HepG2 (cell line): ENCODE measurements around the gene PTPRD. TPM values are rescaled to one million over a fixed set of nuclear protein-coding genes. Genes with fewer than 3 reads are reported as not detected.

Experiments
- ATAC-seq: fragments of 200-7000 bp; cut with Tn5 transposase; 3 replicates; pipeline ENCODE4 v1.9.1; 2020; ENCODE audit warnings: mild to moderate bottlenecking, moderate library complexity
- BruUV-seq: library from RNA; stranded (reverse); fragments of 400-500 nt; replicated peaks from 2 replicates; lab custom pipeline; 2021; lab: Mats Ljungman, UMichigan
- CTCF ChIA-PET: fragments of 300-600 bp; formaldehyde crosslinking; extraction: SDS; loops from one replicate; lab custom pipeline; 2021; ENCODE audit warnings: low total read pairs, inconsistent platforms, low intra/inter-chr PET ratio; lab: Yijun Ruan, JAX
- POLR2A ChIA-PET: fragments of 350-600 bp; sonication (Branson Sonifier 250); formaldehyde crosslinking; loops from one replicate; lab custom pipeline; 2020; ENCODE audit warnings: antibody characterized with exemption, inconsistent platforms; lab: Yijun Ruan, JAX
- DNase-seq: peaks from one replicate; pipeline ENCODE4 v3.0.0-alpha.2; 2015; ENCODE audit warnings: low spot score
- FAIRE-seq: peaks from 3 replicates; lab custom pipeline; 2011; peaks lifted over from hg19 to GRCh38; lab: Jason Lieb, UNC
- H2AFZ ChIP-seq: one replicate; pipeline ENCODE4 v1.6.1; 2011; ENCODE audit warnings: low read length, inconsistent platforms
- H3K27ac ChIP-seq: fragments of 300-600 bp; 3 replicates; pipeline ENCODE4 v1.8.0; 2011; ENCODE audit warnings: mixed run types, mild to moderate bottlenecking, mixed read lengths, low read length, inconsistent platforms; ENCODE audit not compliant: insufficient read depth; ENCODE audit errors: extremely low read length
- H3K27me3 ChIP-seq, 2 experiments: fragments of 200-600 bp in 1 of 2; 2 replicates in 1 of 2; 3 replicates in 1 of 2; pipeline versions ENCODE4 v1.6.0 to v1.8.0; 2011; ENCODE audit warnings: low read length in 2 of 2, mild to moderate bottlenecking in 2 of 2, moderate library complexity in 2 of 2, inconsistent platforms in 1 of 2; ENCODE audit not compliant: insufficient read depth in 2 of 2, control insufficient read depth in 1 of 2
- H3K36me3 ChIP-seq, 2 experiments: fragments of 200-600 bp in 1 of 2; replicated peaks in 1 of 2; 2 replicates in 1 of 2; 3 replicates in 1 of 2; pipeline versions ENCODE4 v1.5.1 to v1.8.0; 2011; ENCODE audit warnings: low read length in 2 of 2, inconsistent platforms in 1 of 2; ENCODE audit not compliant: insufficient read depth in 2 of 2, control insufficient read depth in 1 of 2
- H3K4me1 ChIP-seq: 2 replicates; pipeline ENCODE4 v1.5.1; 2012; ENCODE audit warnings: low read length, inconsistent platforms; ENCODE audit not compliant: insufficient read depth
- H3K4me2 ChIP-seq: 2 replicates; pipeline ENCODE4 v1.6.0; 2011; ENCODE audit warnings: low read depth, low read length, inconsistent platforms
- H3K4me3 ChIP-seq, 3 experiments: fragments of 200-600 bp in 1 of 3; sonication (generic), shearing (Covaris generic) in 1 of 3; replicated peaks in 1 of 3; 2 replicates each; pipeline ENCODE4 v1.5.1; 2011 to 2016; ENCODE audit warnings: low read length in 3 of 3, inconsistent platforms in 2 of 3, low read depth in 2 of 3, mild to moderate bottlenecking in 2 of 3, control low read depth in 1 of 3, mixed read lengths in 1 of 3; ENCODE audit not compliant: insufficient read depth in 1 of 3
- H3K79me2 ChIP-seq: one replicate; pipeline ENCODE4 v1.6.1; 2011; ENCODE audit warnings: low read length, inconsistent platforms; ENCODE audit not compliant: insufficient read depth
- H3K9ac ChIP-seq: 2 replicates; pipeline ENCODE4 v1.6.0; 2011; ENCODE audit warnings: mild to moderate bottlenecking, low read depth, low read length, inconsistent platforms; ENCODE audit not compliant: insufficient read depth
- H3K9me3 ChIP-seq: 2 replicates; pipeline ENCODE4 v1.5.1; 2012; ENCODE audit warnings: mild to moderate bottlenecking, low read length
- H4K20me1 ChIP-seq: 2 replicates; pipeline ENCODE4 v1.6.0; 2011; ENCODE audit warnings: inconsistent platforms, mild to moderate bottlenecking, low read length, moderate library complexity; ENCODE audit not compliant: insufficient read depth
- AHR ChIP-seq: IDR thresholded peaks from 2 replicates; pipeline ENCODE4 v1.6.1; 2018; ENCODE audit warnings: missing genetic modification reagents, missing compliant biosample characterization
- BRD4 ChIP-seq: sonication (generic); formaldehyde crosslinking; IDR thresholded peaks from 2 replicates; pipeline ENCODE4 v1.4.0; 2020; ENCODE audit warnings: missing genetic modification reagents
- CEBPB ChIP-seq: IDR thresholded peaks from 2 replicates; pipeline ENCODE4 v1.6.1; 2011; ENCODE audit warnings: low read depth, low read length, improper control_type of control experiment, borderline replicate concordance
- ISX ChIP-seq: sonication (generic); formaldehyde crosslinking; conservative IDR thresholded peaks from 2 replicates; pipeline ENCODE4 v1.5.0; 2020; ENCODE audit warnings: missing genetic modification reagents
- KAT8 ChIP-seq: IDR thresholded peaks from 2 replicates; pipeline ENCODE4 v1.6.1; 2016; ENCODE audit warnings: missing genetic modification reagents, missing compliant biosample characterization
- NFIB ChIP-seq: sonication (generic); formaldehyde crosslinking; IDR thresholded peaks from 2 replicates; pipeline ENCODE4 v1.9.0; 2021; ENCODE audit warnings: missing genetic modification reagents, mild to moderate bottlenecking, borderline replicate concordance
- RFXANK ChIP-seq: IDR thresholded peaks from 2 replicates; pipeline ENCODE4 v1.6.1; 2016
- TAF15 ChIP-seq: fragments of 200-400 bp; formaldehyde crosslinking; IDR thresholded peaks from one replicate; pipeline ENCODE4 v1.6.1; 2018; ENCODE audit warnings: mild to moderate bottlenecking, low read depth, low read length; ENCODE audit not compliant: poor library complexity, severe bottlenecking
- ZFP36L2 ChIP-seq: sonication (generic); formaldehyde crosslinking; IDR thresholded peaks from 2 replicates; pipeline ENCODE4 v1.4.0; 2020; ENCODE audit warnings: missing genetic modification reagents
- ZNF256 ChIP-seq: sonication (generic); formaldehyde crosslinking; conservative IDR thresholded peaks from 2 replicates; pipeline ENCODE4 v1.4.0; 2020; ENCODE audit warnings: missing genetic modification reagents
- ZNF326 ChIP-seq: sonication (generic); formaldehyde crosslinking; IDR thresholded peaks from 2 replicates; pipeline ENCODE4 v1.4.0; 2020; ENCODE audit warnings: missing genetic modification reagents, borderline replicate concordance
- ZNF383 ChIP-seq: sonication (generic); formaldehyde crosslinking; IDR thresholded peaks from 2 replicates; pipeline ENCODE4 v1.4.0; 2020; ENCODE audit warnings: missing genetic modification reagents, mild to moderate bottlenecking, borderline replicate concordance
- ZNF674 ChIP-seq: sonication (generic); formaldehyde crosslinking; IDR thresholded peaks from 2 replicates; pipeline ENCODE4 v1.5.0; 2020; ENCODE audit warnings: low read depth, mild to moderate bottlenecking, missing genetic modification reagents
- ZNF747 ChIP-seq: sonication (generic); formaldehyde crosslinking; IDR thresholded peaks from 2 replicates; pipeline ENCODE4 v1.8.1; 2023; ENCODE audit warnings: missing genetic modification reagents, mild to moderate bottlenecking, borderline replicate concordance
- ZNF841 ChIP-seq: sonication (generic); formaldehyde crosslinking; IDR thresholded peaks from 2 replicates; pipeline ENCODE4 v1.8.1; 2023; ENCODE audit warnings: missing genetic modification reagents, borderline replicate concordance
- WGBS: methylation state at CpG from one replicate; pipeline ENCODE4 v1.1.6; 2017; ENCODE audit warnings: low lambda C conversion rate; 5-methylcytosine and 5-hydroxymethylcytosine counted together
- in situ Hi-C: cut with HindIII; loops from 2 replicates; pipeline ENCODE4 v1.10.0; 2017; ENCODE audit warnings: low pct_unique_long_range_greater_than_20kb; ENCODE audit not compliant: extremely low pct_ligation_motif_present
- intact Hi-C: fragments of 100-400 bp; cut with micrococcal nuclease; formaldehyde crosslinking; loops from one replicate; pipeline ENCODE4 v1.10.0; 2022; ENCODE audit not compliant: unreplicated experiment
- polyA plus RNA-seq, 8 experiments: library from polyadenylated mRNA; depleted of rRNA in 3 of 8; stranded (reverse) in 7 of 8; unstranded in 1 of 8; fragments of >200 nt; fragmentation: Illumina TruSeq in 4 of 8; extraction: Trizol in 4 of 8; gene quantifications; 2 replicates each; pipeline versions ENCODE4 v1.2.1 to v1.2.3, GENCODE V29; 2011 to 2016; ENCODE audit warnings: low read depth in 4 of 8, missing spikeins in 1 of 8, mixed read lengths in 1 of 8; ENCODE audit not compliant: insufficient read depth in 1 of 8
- total RNA-seq, 5 experiments: library from RNA; depleted of rRNA; stranded (reverse); fragments of >200 nt; fragmentation: Illumina TruSeq; extraction: Trizol; gene quantifications; 2 replicates each; pipeline ENCODE4 v1.2.3, GENCODE V29; 2016; ENCODE audit warnings: low read depth in 1 of 5
- TF ChIP-seq, protein P1 (sequence below), 2 experiments: sonication (generic) in 1 of 2; formaldehyde crosslinking in 1 of 2; IDR thresholded peaks; 2 replicates each; pipeline versions ENCODE4 v1.6.1 to v1.9.0; 2014 to 2022; ENCODE audit warnings: antibody characterized with exemption in 1 of 2, borderline replicate concordance in 1 of 2, inconsistent platforms in 1 of 2, low read depth in 1 of 2, missing genetic modification reagents in 1 of 2

PTPRD gene
- total and polyA plus RNA-seq, 2 of the 13 experiments (the other 11 are each of a cell fraction or from before 2014, with no cell fraction given): 0.05 TPM; not detected in 1

DNA sequence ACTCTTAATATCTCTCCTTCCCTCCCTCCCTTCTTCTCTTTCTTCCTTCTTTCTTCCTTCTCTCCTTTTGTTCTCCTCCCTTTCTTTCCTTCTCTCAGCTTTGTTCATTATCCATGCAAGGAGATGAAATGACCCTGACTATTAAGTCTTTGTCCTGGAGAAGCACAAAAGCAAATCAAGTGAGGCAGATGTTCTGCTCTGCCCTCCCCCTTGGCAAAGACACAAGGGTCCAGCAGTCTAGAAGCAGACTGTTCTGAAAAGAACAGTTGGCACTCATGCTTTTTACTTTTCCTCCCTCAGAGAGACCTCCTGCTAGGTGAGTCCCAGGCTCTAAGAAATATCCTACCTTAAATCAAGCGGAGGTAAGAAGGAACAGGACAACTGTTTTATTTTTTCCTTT, 1745.7 kb downstream of the PTPRD start:
- no peak for FAIRE-seq
- BruUV-seq: no TSS peak
- ChIA-PET POLR2A (no interaction called here), CTCF (no interaction called here)
- no peak overlapping the region for H3K9ac ChIP-seq
- no peak for ATAC-seq
- H3K4me1 ChIP-seq: no peaks in the 10 kb centered on the region
- no peaks in the 10 kb centered on the region for H3K79me2 ChIP-seq
- no peak for DNase-seq
- no peaks in the 10 kb centered on the region for H3K27me3 ChIP-seq
- WGBS: 0% methylated on average over 1 of the region's 1 CpG
- H2AFZ ChIP-seq: no peak overlapping the region
- H4K20me1 ChIP-seq: no peaks in the 10 kb centered on the region
- in situ Hi-C loops: no loop called here
- no peak overlapping the region for H3K27ac ChIP-seq
- H3K9me3 ChIP-seq: no peaks in the 10 kb centered on the region
- no peaks in the 10 kb centered on the region for H3K36me3 ChIP-seq
- H3K4me3 ChIP-seq: no peak overlapping the region
- H3K4me2 ChIP-seq: no peak overlapping the region
- intact Hi-C loops: no loop called here
- no peak for TF ChIP-seq AHR (CRISPR knock-in tag)
- no peak for TF ChIP-seq NFIB (CRISPR knock-in tag)
- TF ChIP-seq ZFP36L2: no peak
- TF ChIP-seq ZNF841 (CRISPR knock-in tag): no peak
- no peak for TF ChIP-seq ZNF326
- TF ChIP-seq RFXANK (CRISPR knock-in tag): no peak
- TF ChIP-seq ISX: no peak
- no peak for TF ChIP-seq ZNF383 (CRISPR knock-in tag)
- TF ChIP-seq, protein P1, sequence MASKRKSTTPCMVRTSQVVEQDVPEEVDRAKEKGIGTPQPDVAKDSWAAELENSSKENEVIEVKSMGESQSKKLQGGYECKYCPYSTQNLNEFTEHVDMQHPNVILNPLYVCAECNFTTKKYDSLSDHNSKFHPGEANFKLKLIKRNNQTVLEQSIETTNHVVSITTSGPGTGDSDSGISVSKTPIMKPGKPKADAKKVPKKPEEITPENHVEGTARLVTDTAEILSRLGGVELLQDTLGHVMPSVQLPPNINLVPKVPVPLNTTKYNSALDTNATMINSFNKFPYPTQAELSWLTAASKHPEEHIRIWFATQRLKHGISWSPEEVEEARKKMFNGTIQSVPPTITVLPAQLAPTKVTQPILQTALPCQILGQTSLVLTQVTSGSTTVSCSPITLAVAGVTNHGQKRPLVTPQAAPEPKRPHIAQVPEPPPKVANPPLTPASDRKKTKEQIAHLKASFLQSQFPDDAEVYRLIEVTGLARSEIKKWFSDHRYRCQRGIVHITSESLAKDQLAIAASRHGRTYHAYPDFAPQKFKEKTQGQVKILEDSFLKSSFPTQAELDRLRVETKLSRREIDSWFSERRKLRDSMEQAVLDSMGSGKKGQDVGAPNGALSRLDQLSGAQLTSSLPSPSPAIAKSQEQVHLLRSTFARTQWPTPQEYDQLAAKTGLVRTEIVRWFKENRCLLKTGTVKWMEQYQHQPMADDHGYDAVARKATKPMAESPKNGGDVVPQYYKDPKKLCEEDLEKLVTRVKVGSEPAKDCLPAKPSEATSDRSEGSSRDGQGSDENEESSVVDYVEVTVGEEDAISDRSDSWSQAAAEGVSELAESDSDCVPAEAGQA (IDR thresholded peaks at IDR 0.05; ENCODE audit: low read depth): no peak
- TF ChIP-seq, protein P1 (CRISPR knock-in tag; IDR thresholded peaks at IDR 0.05; ENCODE audit: borderline replicate concordance): no peak
- TF ChIP-seq KAT8 (CRISPR knock-in tag): no peak
- TF ChIP-seq CEBPB: no peak
- no peak for TF ChIP-seq ZNF256 (CRISPR knock-in tag)
- TF ChIP-seq TAF15: no peak
- TF ChIP-seq ZNF674: no peak
- no peak for TF ChIP-seq ZNF747 (CRISPR knock-in tag)
- TF ChIP-seq BRD4 (CRISPR knock-in tag): no peak
